ENCODE measurements around the gene FOXL1.

DNA sequence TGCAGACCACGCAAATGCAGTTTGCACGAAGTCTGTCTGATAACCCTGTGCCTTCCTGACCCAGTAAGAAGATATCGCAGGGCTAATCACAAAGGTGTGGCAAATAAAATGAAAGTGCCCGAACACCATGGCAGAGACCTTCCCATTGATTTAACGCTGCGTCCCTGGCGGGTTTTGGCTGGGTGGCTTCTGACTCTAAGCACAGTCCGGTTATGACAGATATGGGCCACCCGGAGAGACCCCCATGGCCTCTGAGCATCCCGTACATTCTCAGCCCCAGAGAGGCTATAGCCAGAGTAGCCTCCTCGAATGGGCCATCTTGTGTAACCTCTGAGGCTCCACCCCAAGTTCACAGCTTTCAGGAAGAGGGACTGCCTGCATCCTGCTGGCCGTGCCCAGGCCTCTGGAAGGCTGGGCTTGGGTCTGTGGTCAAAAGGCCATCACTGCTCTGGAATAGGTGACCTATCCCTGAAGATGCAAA is 6.3 kb upstream of the FOXL1 start:
- TF ChIP-seq, protein P1, sequence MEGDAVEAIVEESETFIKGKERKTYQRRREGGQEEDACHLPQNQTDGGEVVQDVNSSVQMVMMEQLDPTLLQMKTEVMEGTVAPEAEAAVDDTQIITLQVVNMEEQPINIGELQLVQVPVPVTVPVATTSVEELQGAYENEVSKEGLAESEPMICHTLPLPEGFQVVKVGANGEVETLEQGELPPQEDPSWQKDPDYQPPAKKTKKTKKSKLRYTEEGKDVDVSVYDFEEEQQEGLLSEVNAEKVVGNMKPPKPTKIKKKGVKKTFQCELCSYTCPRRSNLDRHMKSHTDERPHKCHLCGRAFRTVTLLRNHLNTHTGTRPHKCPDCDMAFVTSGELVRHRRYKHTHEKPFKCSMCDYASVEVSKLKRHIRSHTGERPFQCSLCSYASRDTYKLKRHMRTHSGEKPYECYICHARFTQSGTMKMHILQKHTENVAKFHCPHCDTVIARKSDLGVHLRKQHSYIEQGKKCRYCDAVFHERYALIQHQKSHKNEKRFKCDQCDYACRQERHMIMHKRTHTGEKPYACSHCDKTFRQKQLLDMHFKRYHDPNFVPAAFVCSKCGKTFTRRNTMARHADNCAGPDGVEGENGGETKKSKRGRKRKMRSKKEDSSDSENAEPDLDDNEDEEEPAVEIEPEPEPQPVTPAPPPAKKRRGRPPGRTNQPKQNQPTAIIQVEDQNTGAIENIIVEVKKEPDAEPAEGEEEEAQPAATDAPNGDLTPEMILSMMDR (IDR thresholded peaks at IDR 0.05): no peak
- TF ChIP-seq POLR2A (IDR thresholded peaks at IDR 0.05): no peak

All from suprapubic skin (tissue), 3 donors.